Mesendoderm (in vitro differentiated cells): ENCODE results near the gene RAB11FIP3.
A peak's percentile ranks its signal among the peaks of the same experiment; 100 is the strongest.

Experiments used
- DNase-seq: peaks from one replicate; pipeline ENCODE4 v3.0.0; 2013
- H2AK5ac ChIP-seq: 2 replicates; pipeline ENCODE4 v1.6.1; 2013; ENCODE audit warnings: low read length, inconsistent platforms
- H2BK120ac ChIP-seq: 2 replicates; pipeline ENCODE4 v1.6.1; 2013; ENCODE audit warnings: low read depth, mild to moderate bottlenecking, low read length, moderate library complexity, mixed read lengths
- H2BK15ac ChIP-seq: replicated peaks from 2 replicates; pipeline ENCODE4 v1.6.1; 2013; ENCODE audit warnings: low read depth, mild to moderate bottlenecking, moderate library complexity
- H2BK5ac ChIP-seq: 2 replicates; pipeline ENCODE4 v1.6.1; 2013; ENCODE audit warnings: low read length, inconsistent platforms
- H3K18ac ChIP-seq: 2 replicates; pipeline ENCODE4 v1.6.1; 2013; ENCODE audit warnings: mild to moderate bottlenecking, low read length, mixed read lengths
- H3K23ac ChIP-seq: one replicate; pipeline ENCODE4 v1.6.1; 2013; ENCODE audit warnings: low read length
- H3K27ac ChIP-seq: 2 replicates; pipeline ENCODE4 v1.5.1; 2013; ENCODE audit warnings: low read depth, mild to moderate bottlenecking, inconsistent platforms, low read length, moderate library complexity
- H3K27me3 ChIP-seq: 2 replicates; pipeline ENCODE4 v1.6.1; 2013; ENCODE audit warnings: low read length, control low read depth, mild to moderate bottlenecking, inconsistent platforms; ENCODE audit not compliant: insufficient read depth, poor library complexity
- H3K36me3 ChIP-seq: 2 replicates; pipeline ENCODE4 v1.6.1; 2013; ENCODE audit warnings: low read length, inconsistent platforms; ENCODE audit not compliant: control insufficient read depth, insufficient read depth
- H3K4ac ChIP-seq: one replicate; pipeline ENCODE4 v1.6.1; 2013; ENCODE audit warnings: low read depth, mild to moderate bottlenecking, low read length, moderate library complexity
- H3K4me1 ChIP-seq: 2 replicates; pipeline ENCODE4 v1.6.1; 2013; ENCODE audit warnings: low read depth, low read length, inconsistent platforms; ENCODE audit not compliant: control insufficient read depth
- H3K4me2 ChIP-seq: 2 replicates; pipeline ENCODE4 v1.6.1; 2013; ENCODE audit warnings: low read length
- H3K4me3 ChIP-seq: 2 replicates; pipeline ENCODE4 v1.5.1; 2013; ENCODE audit warnings: mild to moderate bottlenecking, low read length
- H3K56ac ChIP-seq: one replicate; pipeline ENCODE4 v1.6.1; 2013; ENCODE audit warnings: low read length
- H3K79me1 ChIP-seq: 2 replicates; pipeline ENCODE4 v1.6.1; 2013; ENCODE audit warnings: low read length, inconsistent platforms
- H3K79me2 ChIP-seq: 2 replicates; pipeline ENCODE4 v1.6.1; 2013; ENCODE audit warnings: mild to moderate bottlenecking, low read length; ENCODE audit not compliant: control insufficient read depth, insufficient read depth
- H3K9ac ChIP-seq: 2 replicates; pipeline ENCODE4 v1.6.1; 2013; ENCODE audit warnings: low read length, inconsistent platforms
- H4K5ac ChIP-seq: one replicate; pipeline ENCODE4 v1.6.1; 2013; ENCODE audit warnings: low read length
- H4K8ac ChIP-seq: one replicate; pipeline ENCODE4 v1.6.1; 2013; ENCODE audit warnings: low read depth, mild to moderate bottlenecking, control low read depth, low read length, moderate library complexity
- WGBS: extraction: QIAGEN DNeasy Blood & Tissue Kit; methylation state at CpG from one replicate; pipeline ENCODE4 v1.1.7; 2013; ENCODE audit warnings: low lambda C conversion rate, missing lambda C conversion rate; ENCODE audit not compliant: insufficient coverage; ENCODE audit errors: extremely low coverage; 5-methylcytosine and 5-hydroxymethylcytosine counted together

Gene RAB11FIP3

GRCh38 chr16:524274-525040 lies 99.0 kb downstream of the RAB11FIP3 start:
- H2BK15ac ChIP-seq, result no peak overlapping the region
- H3K4me1 ChIP-seq, result peaks cover 11% of the 10 kb centered on the region
- H3K4me3 ChIP-seq, result no peak overlapping the region
- H4K5ac ChIP-seq, result no peak overlapping the region
- H3K79me2 ChIP-seq, result peaks cover 20% of the 10 kb centered on the region
- no peak overlapping the region for H3K23ac ChIP-seq
- no peaks in the 10 kb centered on the region for H3K27me3 ChIP-seq
- DNase-seq, result no peak
- H3K27ac ChIP-seq, result no peak overlapping the region
- no peak overlapping the region for H2BK5ac ChIP-seq
- H3K9ac ChIP-seq, result no peak overlapping the region
- H2BK120ac ChIP-seq, result no peak overlapping the region
- H3K4me2 ChIP-seq, result no peak overlapping the region
- H3K56ac ChIP-seq, result no peak overlapping the region
- peaks cover 18% of the 10 kb centered on the region for H3K79me1 ChIP-seq
- H3K36me3 ChIP-seq, result peaks cover 4% of the 10 kb centered on the region
- no peak overlapping the region for H2AK5ac ChIP-seq
- no peak overlapping the region for H3K4ac ChIP-seq
- no CpG with 5 or more reads among the region's 24 CpGs for WGBS
- H4K8ac ChIP-seq, result no peak overlapping the region
- no peak overlapping the region for H3K18ac ChIP-seq

- WGBS, result no CpG with 5 or more reads among the region's 8 CpGs
- H3K79me2 ChIP-seq, result peaks cover 26% of the 10 kb centered on the region
- no peak overlapping the region for H3K56ac ChIP-seq
- H3K23ac ChIP-seq, result no peak overlapping the region
- peaks cover 4% of the 10 kb centered on the region for H3K36me3 ChIP-seq
- H3K79me1 ChIP-seq, result peaks cover 24% of the 10 kb centered on the region
- H3K27me3 ChIP-seq, result no peaks in the 10 kb centered on the region
- DNase-seq, result no peak
- no peak overlapping the region for H3K4ac ChIP-seq
- H3K4me1 ChIP-seq, result peaks cover 11% of the 10 kb centered on the region
- no peak overlapping the region for H4K8ac ChIP-seq
- no peak overlapping the region for H2BK120ac ChIP-seq
- H3K4me3 ChIP-seq, result no peak overlapping the region
- no peak overlapping the region for H3K9ac ChIP-seq
- H3K4me2 ChIP-seq, result no peak overlapping the region
- H2BK5ac ChIP-seq, result no peak overlapping the region
- H2BK15ac ChIP-seq, result no peak overlapping the region
- no peak overlapping the region for H4K5ac ChIP-seq
- no peak overlapping the region for H3K27ac ChIP-seq
- H2AK5ac ChIP-seq, result no peak overlapping the region
- H3K18ac ChIP-seq, result no peak overlapping the region
These were observed 99.7 kb downstream of the RAB11FIP3 start for GRCh38 chr16:525123-525519.

DNA sequence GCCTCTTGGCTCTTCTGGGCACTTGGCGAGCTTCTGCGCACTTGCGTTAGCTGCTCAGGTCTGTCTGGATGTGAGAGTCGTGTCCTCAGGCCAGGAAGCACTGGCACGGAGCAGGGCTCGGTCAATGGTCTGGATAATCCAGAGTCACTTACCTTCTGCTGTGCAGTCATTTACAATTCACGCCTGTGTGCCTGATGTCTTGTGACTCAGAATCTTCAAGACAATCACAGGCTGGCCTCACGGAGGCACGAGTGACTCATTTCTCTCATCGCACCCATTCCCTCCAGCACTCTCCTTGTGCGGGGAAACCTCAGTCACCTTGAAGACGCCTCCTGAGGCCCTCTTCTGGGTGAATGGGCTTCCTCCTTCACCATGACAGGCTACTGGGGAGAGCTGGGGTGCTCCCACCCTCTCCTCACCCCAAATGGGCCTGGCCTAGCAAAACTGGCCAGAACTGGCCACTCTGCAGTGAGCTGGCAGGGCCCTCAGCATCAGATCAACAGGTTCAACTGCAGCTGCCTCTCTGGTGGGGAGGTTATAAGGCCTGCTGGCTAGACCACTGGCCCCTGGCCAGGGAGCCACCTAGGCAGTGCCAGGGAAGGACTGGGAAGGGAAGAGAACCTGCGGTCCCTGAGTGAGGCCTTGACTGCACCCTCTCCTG lies 100.2 kb downstream of the RAB11FIP3 start:
- WGBS, result no CpG with 5 or more reads among the region's 13 CpGs
- Histone ChIP-seq H3K18ac (no peak overlapping the region), H3K9ac (peak overlapping the region; percentile 98), H2BK5ac (no peak overlapping the region), H4K5ac (no peak overlapping the region), H3K27me3 (no peaks in the 10 kb centered on the region), H3K79me2 (peaks cover 32% of the 10 kb centered on the region), H3K56ac (peak overlapping the region; percentile 99), H3K4me1 (peaks cover 11% of the 10 kb centered on the region), H3K4me2 (peak overlapping the region; percentile 99), H2BK15ac (no peak overlapping the region), H3K4me3 (no peak overlapping the region), H3K36me3 (peaks cover 1% of the 10 kb centered on the region), H3K79me1 (peaks cover 28% of the 10 kb centered on the region), H2AK5ac (no peak overlapping the region), H3K27ac (no peak overlapping the region), H3K23ac (peak overlapping the region; percentile 0), H3K4ac (no peak overlapping the region), H4K8ac (no peak overlapping the region), H2BK120ac (no peak overlapping the region)
- peak; percentile 67 for DNase-seq

- Histone ChIP-seq H3K18ac (peak overlapping the region; percentile 35), H4K5ac (no peak overlapping the region), H3K4me2 (peak overlapping the region; percentile 99), H3K56ac (peak overlapping the region; percentile 99), H3K27ac (peak overlapping the region; percentile 84), H2BK120ac (no peak overlapping the region), H3K9ac (peak overlapping the region; percentile 98), H2BK5ac (no peak overlapping the region), H3K79me2 (peaks cover 39% of the 10 kb centered on the region), H3K27me3 (no peaks in the 10 kb centered on the region), H2AK5ac (peak overlapping the region; percentile 43), H3K79me1 (peaks cover 31% of the 10 kb centered on the region), H4K8ac (no peak overlapping the region), H3K23ac (peak overlapping the region; percentile 100), H2BK15ac (no peak overlapping the region), H3K4ac (peak overlapping the region; percentile 44), H3K4me3 (peak overlapping the region; percentile 74), H3K36me3 (no peaks in the 10 kb centered on the region), H3K4me1 (peaks cover 11% of the 10 kb centered on the region)
- DNase-seq, result peak; percentile 87
- WGBS, result no CpG with 5 or more reads among the region's 26 CpGs
These were observed 100.9 kb downstream of the RAB11FIP3 start for GRCh38 chr16:526181-527014.

DNA sequence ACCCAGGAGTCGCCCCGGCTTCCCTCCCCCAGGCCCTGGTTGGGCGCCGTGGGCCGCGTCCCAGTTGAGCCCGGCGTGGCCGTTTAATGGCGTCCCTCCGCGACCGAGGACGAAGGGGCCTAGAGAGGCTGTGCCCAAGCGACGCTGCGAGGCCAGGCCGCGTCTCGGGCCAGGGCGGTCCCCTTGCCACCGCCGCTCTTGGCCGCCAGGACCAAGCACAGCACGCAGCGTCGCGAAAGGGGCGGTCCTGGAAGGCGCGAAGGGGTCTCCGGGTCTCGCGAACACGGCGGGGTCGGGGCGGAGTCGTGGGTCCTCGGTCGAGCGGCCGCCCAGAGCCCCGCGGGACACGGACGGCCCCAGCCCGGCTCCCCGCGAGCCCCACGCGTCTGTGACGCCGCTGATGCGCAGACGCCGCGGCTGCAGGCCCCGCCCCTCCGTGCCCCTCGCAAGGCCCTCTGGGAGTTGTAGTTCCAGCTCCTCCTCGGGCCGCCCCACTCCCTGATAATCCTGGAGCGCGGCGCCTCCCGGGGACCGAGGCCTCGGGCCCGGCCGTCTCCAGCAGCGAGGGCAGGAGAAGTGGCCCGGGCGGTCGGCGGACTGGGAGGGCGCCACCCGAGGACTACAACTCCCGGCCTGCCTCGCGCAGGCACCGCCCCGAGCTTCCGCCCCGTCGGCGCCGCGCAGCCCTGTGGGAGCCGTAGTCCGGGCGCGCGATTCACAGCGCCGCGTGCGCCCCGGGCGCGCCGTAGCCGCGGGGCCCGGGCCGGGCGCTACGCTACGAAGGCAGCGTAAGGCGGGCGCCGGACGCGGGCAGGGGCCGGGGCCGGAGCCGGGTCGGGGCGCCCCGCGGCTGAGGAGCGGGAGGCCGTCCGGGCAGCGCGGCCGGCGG lies 101.8 kb downstream of the RAB11FIP3 start, which contains the start of gene CAPN15:
Gene CAPN15, plus strand, starts transcription at position 698 of the 889 bp plus-strand sequence. CDS start 19,127 bp downstream, outside the sequence.
- Histone ChIP-seq H2BK15ac (no peak within 1 kb of the TSS), H3K56ac (peak within 1 kb of the TSS; percentile 99), H3K4me2 (peak within 1 kb of the TSS; percentile 99), H3K79me1 (peaks cover 31% of the 10 kb centered on the region), H3K18ac (peak within 1 kb of the TSS; percentile 81), H2BK5ac (peak within 1 kb of the TSS; percentile 35), H3K79me2 (peaks cover 47% of the 10 kb centered on the region), H2BK120ac (no peak within 1 kb of the TSS), H3K4me1 (peaks cover 11% of the 10 kb centered on the region), H4K5ac (no peak within 1 kb of the TSS), H3K4ac (peak within 1 kb of the TSS; percentile 82), H3K9ac (peak within 1 kb of the TSS; percentile 98), H4K8ac (no peak within 1 kb of the TSS), H3K4me3 (peak within 1 kb of the TSS; percentile 79), H2AK5ac (peak within 1 kb of the TSS; percentile 43), H3K27ac (peak within 1 kb of the TSS; percentile 84), H3K23ac (peak within 1 kb of the TSS; percentile 100), H3K27me3 (no peaks in the 10 kb centered on the region), H3K36me3 (no peaks in the 10 kb centered on the region)
- no CpG with 5 or more reads among the region's 129 CpGs for WGBS
- DNase-seq, result peak; percentile 94
